ENCODE measurements around the gene THADA.

Gene THADA

GRCh38 chr2:43637030-43637803, 41.4 kb upstream of the THADA start, which contains the start of gene PLEKHH2 (continued):
- TF ChIP-seq TSHZ1 (tag by site-specific recombination; IDR thresholded peaks at IDR 0.05; ENCODE audit: borderline replicate concordance) (no peak), ZNF2 (tag by site-specific recombination; IDR thresholded peaks at IDR 0.05) (no peak), KLF16 (tag by site-specific recombination; IDR thresholded peaks at IDR 0.05) (no peak), ZNF670 (tag by site-specific recombination; IDR thresholded peaks at IDR 0.05; ENCODE audit: low read depth) (no peak), ZNF785 (tag by site-specific recombination; IDR thresholded peaks at IDR 0.05) (no peak), ZNF777 (tag by site-specific recombination; IDR thresholded peaks at IDR 0.05; ENCODE audit: borderline replicate concordance) (peak; percentile 42; the same call in 1 of the 2 replicates), ZNF548 (tag by site-specific recombination; IDR thresholded peaks at IDR 0.05) (no peak), KLF9 (tag by site-specific recombination; IDR thresholded peaks at IDR 0.05; ENCODE audit: low read depth) (peak; percentile 56; the same call in 1 of the 2 replicates), ZNF488 (tag by site-specific recombination; IDR thresholded peaks at IDR 0.05) (no peak), ZNF610 (tag by site-specific recombination; IDR thresholded peaks at IDR 0.05; ENCODE audit: borderline replicate concordance) (no peak), ZNF48 (tag by site-specific recombination; IDR thresholded peaks at IDR 0.05) (no peak), ZNF155 (tag by site-specific recombination; IDR thresholded peaks at IDR 0.05) (no peak), ZNF121 (tag by site-specific recombination; IDR thresholded peaks at IDR 0.05) (no peak), ZNF629 (tag by site-specific recombination; IDR thresholded peaks at IDR 0.05) (no peak), GFI1B (tag by site-specific recombination; IDR thresholded peaks at IDR 0.05) (no peak), REPIN1 (tag by site-specific recombination; IDR thresholded peaks at IDR 0.05; ENCODE audit: low read depth) (no peak), OSR2 (tag by site-specific recombination; IDR thresholded peaks at IDR 0.05) (no peak), INSM2 (tag by site-specific recombination; IDR thresholded peaks at IDR 0.05) (no peak), SCRT2 (tag by site-specific recombination; IDR thresholded peaks at IDR 0.05) (no peak), ZNF433 (tag by site-specific recombination; IDR thresholded peaks at IDR 0.05; ENCODE audit: low read depth) (no peak), AEBP2 (tag by site-specific recombination; IDR thresholded peaks at IDR 0.05; ENCODE audit: borderline replicate concordance) (no peak), ZNF623 (tag by site-specific recombination; IDR thresholded peaks at IDR 0.05) (no peak), ZNF791 (tag by site-specific recombination; IDR thresholded peaks at IDR 0.05) (no peak), REST (tag by site-specific recombination; IDR thresholded peaks at IDR 0.05) (no peak), ZSCAN23 (tag by site-specific recombination; IDR thresholded peaks at IDR 0.05) (no peak), ZNF560 (tag by site-specific recombination; IDR thresholded peaks at IDR 0.05; ENCODE audit: borderline replicate concordance) (no peak), ZNF221 (tag by site-specific recombination; IDR thresholded peaks at IDR 0.05; ENCODE audit: borderline replicate concordance) (no peak), ZNF24 (tag by site-specific recombination; IDR thresholded peaks at IDR 0.05) (no peak), ZNF335 (tag by site-specific recombination; conservative IDR thresholded peaks at IDR 0.05) (peak; percentile 90)

All from HEK293 (cell line).